CD4-positive, alpha-beta T cell treated with Interleukin-17A for 4 hours (primary cell): ENCODE measurements around the gene ADAMTSL3.

Experiments used
- DNase-seq: peaks from one replicate; pipeline ENCODE4 v3.0.0-alpha.2; 2020; ENCODE audit warnings: mixed read lengths

Gene ADAMTSL3

DNA sequence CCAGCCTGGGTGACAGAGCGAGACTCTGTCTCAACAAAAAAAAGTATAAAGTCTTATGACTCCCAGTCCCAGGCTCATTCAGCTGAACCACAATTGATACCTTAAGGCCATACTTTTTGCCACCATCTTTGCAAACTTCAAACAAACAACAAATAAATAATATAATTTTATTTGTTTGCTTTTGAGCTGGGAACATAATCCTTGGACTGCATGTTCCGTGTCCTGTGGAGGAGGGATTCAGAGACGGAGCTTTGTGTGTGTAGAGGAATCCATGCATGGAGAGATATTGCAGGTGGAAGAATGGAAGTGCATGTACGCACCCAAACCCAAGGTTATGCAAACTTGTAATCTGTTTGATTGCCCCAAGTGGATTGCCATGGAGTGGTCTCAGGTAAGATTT is 238.6 kb downstream of the ADAMTSL3 start:
- no peak for DNase-seq

DNA sequence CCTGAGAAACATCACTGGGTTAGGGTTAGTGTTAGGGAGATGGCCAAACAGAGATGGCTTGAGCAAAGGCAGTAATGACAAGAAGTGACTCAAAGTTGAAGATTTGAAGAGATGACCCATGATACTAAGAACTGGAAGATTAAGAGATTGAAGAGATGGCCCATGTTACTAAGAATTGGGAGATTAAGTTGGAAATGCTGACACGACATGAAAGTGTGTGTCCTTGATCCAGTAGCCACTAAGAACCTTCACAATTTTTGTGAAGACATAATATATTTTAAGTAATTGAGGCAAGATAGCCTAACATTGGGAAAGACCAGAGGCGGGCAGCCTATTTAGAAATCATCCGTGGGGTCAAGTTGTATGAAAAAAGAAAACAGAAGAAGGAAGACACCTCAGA is 239.4 kb downstream of the ADAMTSL3 start:
- DNase-seq = no peak

- no peak for DNase-seq
Observed at GRCh38 chr15:83897037-83897436, 243.1 kb downstream of the ADAMTSL3 start.

GRCh38 chr15:83898361-83898760 is 244.4 kb downstream of the ADAMTSL3 start:
- DNase-seq = no peak

DNA sequence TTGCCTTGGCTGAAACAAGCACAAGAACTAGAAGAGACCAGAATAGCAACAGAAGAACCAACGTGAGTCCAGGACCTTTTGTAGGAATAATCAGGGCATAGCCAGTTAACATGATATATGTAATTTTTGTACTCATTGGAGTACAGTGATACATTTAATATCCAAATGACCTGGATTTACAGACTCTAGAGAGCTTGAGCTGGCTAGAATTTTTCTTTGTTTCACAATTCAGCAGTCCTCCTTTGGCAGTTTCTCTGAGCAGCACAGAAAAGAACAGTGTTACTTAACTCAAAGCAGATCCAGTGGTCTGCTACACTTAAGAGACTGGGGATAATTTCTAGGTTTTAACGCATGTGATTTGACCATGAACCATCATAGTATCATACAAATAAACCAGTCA is 245.7 kb downstream of the ADAMTSL3 start:
- no peak for DNase-seq

DNA sequence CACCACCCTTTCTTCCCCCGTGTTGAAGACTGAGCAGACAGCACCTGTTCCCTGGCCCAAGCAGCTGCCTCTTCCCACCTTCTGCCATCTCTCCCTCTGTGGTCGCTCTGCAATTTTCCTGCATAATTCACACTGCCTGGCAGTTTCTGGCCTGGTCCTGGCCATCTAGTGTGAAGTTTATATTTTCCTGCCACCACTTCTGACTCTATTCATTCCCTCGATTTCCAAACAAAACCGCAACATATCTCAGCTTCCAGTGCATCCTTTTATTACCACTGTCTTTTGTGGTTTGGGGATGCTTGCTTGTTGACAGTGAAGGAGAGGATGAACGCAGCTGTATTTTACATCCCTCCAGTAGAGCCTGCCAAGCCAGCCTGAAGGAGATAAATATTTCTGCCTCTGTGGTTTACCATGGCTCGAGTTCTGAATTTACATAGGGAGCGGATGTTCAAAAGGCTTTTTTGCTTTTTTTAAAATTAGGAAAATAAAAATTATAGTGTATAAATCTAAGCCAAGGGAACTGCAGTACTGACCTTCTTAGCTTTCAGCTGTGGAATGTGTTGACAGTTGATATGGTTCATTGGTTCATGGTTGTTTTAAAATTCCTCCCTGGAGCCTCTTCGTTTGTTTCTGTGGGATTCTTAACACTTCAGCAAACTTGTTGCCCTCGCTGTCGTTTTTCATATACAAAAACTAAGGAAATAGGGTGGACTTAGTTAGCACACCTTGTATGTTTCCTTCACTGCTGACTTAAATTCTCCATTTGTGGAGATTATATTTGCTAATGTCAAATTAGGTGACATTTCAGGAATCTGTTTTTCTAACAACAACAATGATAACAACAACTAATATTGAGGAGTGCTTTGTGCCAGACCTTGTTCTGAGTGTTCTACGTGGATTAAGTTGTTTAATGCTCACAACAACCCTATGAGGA is 250.5 kb downstream of the ADAMTSL3 start:
- DNase-seq = no peak

- no peak for DNase-seq
Observed at GRCh38 chr15:83905556-83906273, 251.8 kb downstream of the ADAMTSL3 start.

DNA sequence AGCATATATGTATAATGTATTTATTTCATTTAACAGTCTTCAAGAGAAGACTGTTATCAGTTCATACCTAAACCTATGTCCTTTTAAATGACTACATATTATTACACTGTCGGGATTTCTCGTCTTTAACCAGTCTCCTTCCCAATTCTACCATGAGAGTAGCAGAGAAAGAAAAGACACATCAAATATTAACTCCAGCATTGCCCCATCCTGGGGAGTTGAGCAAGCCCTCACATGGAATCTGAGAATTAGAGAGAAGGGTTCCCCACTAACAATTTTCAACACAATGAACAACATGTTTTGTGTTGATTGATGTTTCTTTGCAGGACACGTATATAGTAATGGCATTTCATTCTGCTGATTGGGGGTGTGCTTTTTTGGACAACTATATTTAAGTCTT is 257.4 kb downstream of the ADAMTSL3 start:
- DNase-seq = no peak

DNA sequence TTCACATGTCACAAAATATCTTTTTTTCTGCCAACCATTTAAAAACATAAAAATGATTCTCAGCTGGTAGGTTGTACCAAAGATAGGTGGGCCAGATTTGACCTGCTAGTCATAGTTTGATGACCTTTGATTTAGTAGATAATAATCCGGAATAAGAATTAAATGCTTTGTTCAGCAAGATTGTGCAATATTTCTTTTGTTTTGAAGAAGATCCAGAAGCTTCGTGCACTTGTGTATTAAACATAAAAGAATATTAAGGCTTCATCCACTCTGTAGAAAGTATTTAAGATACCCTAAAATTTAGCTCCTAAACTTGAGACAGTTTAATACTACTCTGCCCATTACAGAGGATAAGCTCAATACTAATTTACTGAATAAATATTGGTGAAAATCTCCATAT is 258.4 kb downstream of the ADAMTSL3 start:
- no peak for DNase-seq

DNA sequence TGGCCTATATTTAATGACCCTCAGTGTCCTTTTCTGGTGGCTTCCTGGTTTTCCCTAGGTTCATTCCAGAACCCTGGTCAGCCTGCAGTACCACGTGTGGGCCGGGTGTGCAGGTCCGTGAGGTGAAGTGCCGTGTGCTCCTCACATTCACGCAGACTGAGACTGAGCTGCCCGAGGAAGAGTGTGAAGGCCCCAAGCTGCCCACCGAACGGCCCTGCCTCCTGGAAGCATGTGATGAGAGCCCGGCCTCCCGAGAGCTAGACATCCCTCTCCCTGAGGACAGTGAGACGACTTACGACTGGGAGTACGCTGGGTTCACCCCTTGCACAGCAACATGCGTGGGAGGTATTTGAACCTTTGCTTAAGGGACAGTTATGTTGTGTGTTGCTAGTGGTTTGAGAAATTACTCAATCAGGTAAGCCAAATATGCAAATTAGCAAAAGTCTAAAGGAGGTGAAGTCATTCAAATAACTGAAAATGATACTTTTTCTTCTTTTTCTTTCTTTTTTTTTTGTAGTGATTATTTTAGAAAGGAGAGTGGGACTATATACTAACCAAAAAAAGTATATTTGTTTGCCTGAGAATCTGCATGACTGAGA is 259.2 kb downstream of the ADAMTSL3 start:
- no peak for DNase-seq

GRCh38 chr15:83914906-83915305 is 261.0 kb downstream of the ADAMTSL3 start:
- no peak for DNase-seq

DNA sequence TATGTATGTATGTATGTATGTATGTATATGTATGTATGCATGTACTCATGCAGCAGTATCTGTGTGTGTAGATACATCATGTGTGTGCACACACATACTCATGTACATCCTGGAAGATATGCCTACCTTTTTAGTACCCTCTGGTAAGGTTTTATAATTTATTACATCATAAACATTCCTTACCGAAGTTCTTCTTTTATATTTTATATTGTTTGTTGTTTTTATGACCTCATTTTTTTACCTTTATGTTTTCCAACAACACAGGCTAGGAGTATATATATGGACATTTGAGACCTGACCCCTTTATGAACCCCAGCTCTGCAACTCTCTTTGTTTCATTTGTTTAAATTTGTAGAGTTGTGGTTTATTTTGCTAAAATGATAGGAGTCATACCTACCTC is 263.5 kb downstream of the ADAMTSL3 start:
- DNase-seq = no peak

DNA sequence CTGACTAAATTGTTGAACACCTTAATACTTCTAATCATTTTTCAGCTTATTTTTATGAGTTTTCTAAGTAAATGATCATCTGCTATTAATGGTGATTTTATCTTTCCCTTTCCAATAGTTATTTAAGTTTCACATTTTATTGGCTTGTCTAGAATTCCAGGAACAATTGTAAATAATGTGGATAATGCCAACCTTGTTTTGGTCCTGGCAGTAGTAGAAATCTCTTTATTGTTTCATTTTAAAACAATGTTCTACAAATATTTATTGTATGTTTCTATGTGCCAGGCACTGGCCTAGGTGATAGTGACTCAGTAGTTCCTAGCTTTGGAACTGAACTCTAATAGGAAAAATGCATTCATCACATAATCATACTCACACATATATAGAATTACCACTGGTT is 264.1 kb downstream of the ADAMTSL3 start:
- DNase-seq = no peak

GRCh38 chr15:83919319-83919830 is 265.5 kb downstream of the ADAMTSL3 start:
- no peak for DNase-seq

GRCh38 chr15:83919978-83920510 is 266.1 kb downstream of the ADAMTSL3 start:
- DNase-seq = no peak

DNA sequence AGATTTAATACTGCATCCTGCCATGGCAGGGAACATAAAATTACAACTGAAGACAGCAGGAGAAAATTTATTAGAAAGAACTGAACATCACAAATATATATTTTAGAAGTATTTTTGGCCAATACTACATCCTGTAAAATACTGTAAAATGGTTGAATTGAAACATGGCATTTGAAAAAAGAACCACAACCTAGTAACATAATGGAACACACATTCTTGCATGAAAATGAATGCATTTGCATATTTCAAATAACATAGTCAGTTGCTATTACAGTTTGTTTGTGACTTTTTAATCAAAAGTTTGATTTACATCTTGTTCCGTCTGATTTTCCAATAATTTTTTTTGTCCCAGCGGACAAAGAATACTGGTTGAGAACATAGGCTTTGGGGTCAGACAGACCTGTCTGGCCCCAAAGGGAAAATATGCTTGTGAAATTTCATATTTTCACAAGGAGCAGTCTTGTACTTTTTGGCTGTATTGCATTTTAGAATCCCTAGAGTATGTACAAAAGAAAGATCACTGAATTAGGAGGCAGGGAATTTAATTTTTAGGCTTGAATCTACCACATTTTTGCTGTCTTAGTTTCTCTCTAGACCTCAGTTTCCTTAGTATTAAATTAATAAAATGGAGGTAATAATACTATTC is 268.8 kb downstream of the ADAMTSL3 start:
- no peak for DNase-seq

GRCh38 chr15:83926116-83926515 is 272.2 kb downstream of the ADAMTSL3 start:
- DNase-seq = no peak

DNA sequence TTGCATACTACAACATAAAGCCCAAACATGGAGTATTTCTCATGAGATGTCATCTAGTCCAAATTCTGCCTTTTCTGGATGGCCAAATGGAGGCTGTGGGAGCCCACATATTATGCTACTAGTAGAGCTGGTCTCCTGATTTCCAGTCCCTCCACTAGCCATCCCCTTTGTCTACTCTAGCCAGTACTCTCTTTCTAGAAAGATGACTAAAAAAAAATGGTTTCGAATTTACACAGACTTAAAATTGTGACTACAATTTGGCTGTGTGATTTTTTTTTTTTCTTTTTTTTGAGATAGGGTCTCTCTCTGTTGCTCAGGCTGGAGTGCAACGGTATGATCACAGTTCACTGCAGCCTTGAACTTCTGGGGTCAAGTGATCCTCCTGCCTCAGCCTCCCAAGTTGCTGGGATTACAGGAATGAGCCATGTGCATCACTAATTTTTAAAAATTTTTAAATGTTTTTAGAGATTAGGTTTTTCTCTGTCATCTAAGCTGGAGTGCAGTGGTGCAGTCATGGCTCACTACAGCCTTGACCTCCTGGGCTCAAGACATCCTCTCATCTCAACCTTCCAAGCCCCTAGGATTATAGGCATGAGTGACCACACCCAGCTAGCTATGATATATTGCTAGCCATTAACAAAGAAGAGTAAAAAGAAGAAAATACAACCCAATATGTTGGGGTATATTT is 273.9 kb downstream of the ADAMTSL3 start:
- no peak for DNase-seq

DNA sequence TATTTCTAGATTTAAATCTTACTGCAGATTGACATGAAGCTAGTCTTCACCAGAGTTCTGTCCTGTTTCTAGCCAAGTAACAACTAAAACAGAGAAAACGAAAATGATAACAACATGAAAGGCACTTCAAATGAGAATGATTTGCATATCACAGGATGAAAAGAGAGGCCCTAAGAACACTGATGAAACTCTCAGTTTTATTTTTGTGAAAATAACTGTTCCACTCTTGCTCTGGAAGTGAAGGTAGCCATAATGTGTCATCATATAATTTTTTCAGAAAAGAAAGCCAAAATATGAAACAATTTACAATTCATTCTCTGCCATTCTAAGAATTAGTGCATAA is 274.4 kb downstream of the ADAMTSL3 start:
- no peak for DNase-seq

GRCh38 chr15:83928878-83929418 is 275.0 kb downstream of the ADAMTSL3 start:
- no peak for DNase-seq

DNA sequence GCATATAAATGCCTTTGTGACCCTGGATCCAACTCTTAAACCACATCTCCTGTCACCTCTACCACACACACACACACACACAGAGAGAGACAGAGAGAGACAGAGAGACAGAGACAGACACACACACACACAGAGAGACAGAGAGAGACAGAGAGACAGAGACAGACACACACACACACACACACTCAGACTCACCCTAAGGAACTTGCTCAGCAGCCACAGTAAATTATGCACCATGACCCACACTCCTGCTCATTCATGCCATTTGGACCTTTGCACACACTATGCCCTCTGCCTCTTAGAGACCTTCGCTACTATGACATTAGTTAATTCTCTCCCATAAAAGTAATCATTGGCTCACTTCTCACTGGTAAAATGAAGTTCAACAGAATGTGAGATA is 275.7 kb downstream of the ADAMTSL3 start:
- no peak for DNase-seq
